Colon (tissue), 2 donors: Measurements from ENCODE around the gene C15orf62.

Source experiments
- FAIRE-seq: peaks from 2 replicates; lab custom pipeline; 2012; peaks lifted over from hg19 to GRCh38; lab: Jason Lieb, UNC
- donor health status: control.
- donor health status: control.

Gene C15orf62

DNA sequence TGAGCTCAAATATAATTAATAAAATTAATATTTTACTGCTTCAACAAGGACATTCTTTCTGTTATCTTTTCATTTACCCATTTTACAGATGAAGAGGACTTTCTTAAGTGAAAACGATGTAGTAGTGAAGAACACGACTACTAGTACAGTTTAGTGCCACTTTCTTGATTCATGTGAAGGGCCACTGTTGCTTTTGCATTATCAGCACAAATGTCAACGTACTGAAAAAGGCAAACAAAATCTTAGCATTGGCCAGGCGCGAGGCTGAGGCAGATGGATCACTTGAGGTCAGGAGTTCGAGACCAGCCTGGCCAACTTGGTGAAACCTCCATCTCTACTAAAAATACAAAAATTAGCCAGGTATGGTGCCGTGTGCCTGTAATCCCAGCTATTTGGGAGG lies 49.3 kb downstream of the C15orf62 start:
- FAIRE-seq: no peak

DNA sequence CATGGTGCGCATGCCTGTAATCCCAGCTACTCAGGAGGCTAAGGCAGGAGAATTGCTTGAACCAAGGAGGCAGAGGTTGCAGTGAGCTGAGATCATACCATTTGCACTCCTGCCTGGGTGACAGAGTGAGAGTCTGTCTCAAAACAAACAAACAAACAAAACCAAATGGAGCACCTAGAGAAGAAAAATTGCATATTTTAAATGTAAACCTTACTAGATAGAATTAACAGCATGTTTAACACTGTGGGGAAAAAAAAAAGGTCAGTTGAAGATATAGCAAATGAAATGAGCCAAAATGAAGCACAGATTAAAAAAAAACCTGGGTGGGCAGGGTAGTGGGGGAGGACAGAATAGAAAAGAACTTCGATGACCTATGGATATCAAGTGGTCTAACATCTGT lies 51.4 kb downstream of the C15orf62 start:
- no peak for FAIRE-seq
